ENCODE data around the gene EIF4G2.

GRCh38 chr11:10857459-10857708, 48.7 kb upstream of the EIF4G2 start:
- TF ChIP-seq CTCF (IDR thresholded peaks at IDR 0.05; ENCODE audit: poor library complexity) (no peak), EZH2phosphoT487 (IDR thresholded peaks at IDR 0.05; ENCODE audit: low read depth, severe bottlenecking, unreplicated experiment) (no peak)
